Lung (tissue), 12 donors: ENCODE results near the gene CYP4X1. TPM values are rescaled to one million over a fixed set of nuclear protein-coding genes. Genes with fewer than 3 reads are reported as not detected.
"Not testable (repeated sequence)": the region's sequence is repeated elsewhere in the genome, so short reads cannot be mapped to it uniquely, and the experiment has no call there.

ENCODE experiments used
- ATAC-seq: fragments of 200-7000 bp; cut with Tn5 transposase; one replicate; pipeline ENCODE4 v1.9.1; 2020; ENCODE audit warnings: moderate number of reproducible peaks; ENCODE audit not compliant: insufficient read depth, low FRiP score
- DNase-seq, 3 donors: peaks; one replicate each; pipeline ENCODE4 v3.0.0-alpha.2; 2013 to 2017
- H3K27ac ChIP-seq, 2 donors: one replicate each; pipeline ENCODE4 v1.5.1; 2013; ENCODE audit warnings: mild to moderate bottlenecking in 2 of 2, moderate library complexity in 2 of 2, control low read depth in 1 of 2, inconsistent platforms in 1 of 2, low read depth in 1 of 2, low read length in 1 of 2
- H3K27me3 ChIP-seq, 3 donors: one replicate each; pipeline ENCODE4 v1.5.1; 2013; ENCODE audit warnings: low read length in 2 of 3; ENCODE audit not compliant: control insufficient read depth in 3 of 3, insufficient read depth in 3 of 3
- H3K36me3 ChIP-seq, 4 donors: one replicate each; pipeline ENCODE4 v1.5.1; 2013; ENCODE audit warnings: low read length in 4 of 4, mild to moderate bottlenecking in 1 of 4, moderate library complexity in 1 of 4; ENCODE audit not compliant: control insufficient read depth in 4 of 4, insufficient read depth in 4 of 4
- H3K4me1 ChIP-seq, 5 donors: one replicate each; pipeline ENCODE4 v1.5.1; 2013; ENCODE audit warnings: low read length in 5 of 5, mild to moderate bottlenecking in 2 of 5, moderate library complexity in 1 of 5; ENCODE audit not compliant: control insufficient read depth in 5 of 5, insufficient read depth in 5 of 5
- H3K4me3 ChIP-seq: one replicate; pipeline ENCODE4 v1.5.1; 2013; ENCODE audit warnings: mild to moderate bottlenecking, control low read depth, moderate library complexity
- H3K9ac ChIP-seq, 2 donors: one replicate each; pipeline ENCODE4 v1.5.1; 2013; ENCODE audit warnings: low read length in 2 of 2, control low read depth in 1 of 2; ENCODE audit not compliant: insufficient read depth in 1 of 2
- H3K9me3 ChIP-seq, 4 donors: one replicate each; pipeline ENCODE4 v1.5.1; 2013; ENCODE audit warnings: low read length in 3 of 4, mild to moderate bottlenecking in 1 of 4, moderate library complexity in 1 of 4; ENCODE audit not compliant: control insufficient read depth in 4 of 4, insufficient read depth in 3 of 4
- WGBS, 2 donors: extraction: QIAGEN DNeasy Blood & Tissue Kit; methylation state at CpG; one replicate each; pipeline ENCODE4 v1.1.7; 2013; 5-methylcytosine and 5-hydroxymethylcytosine counted together
- polyA plus RNA-seq, 2 donors: library from polyadenylated mRNA; stranded (reverse); fragments of 200-250 nt; gene quantifications; one replicate each; pipeline ENCODE4 v1.2.1, GENCODE V29; 2013
- total RNA-seq, 2 donors: library from RNA; depleted of rRNA in 1 of 2; stranded (reverse); fragments of >200 nt in 1 of 2; gene quantifications; one replicate each; pipeline ENCODE4 v1.2.1, GENCODE V29; 2014 to 2021
- TF ChIP-seq, protein P1 (sequence below): IDR thresholded peaks from 2 replicates; pipeline ENCODE4 v1.5.1; 2012; ENCODE audit warnings: mild to moderate bottlenecking; ENCODE audit errors: control extremely low read depth, extremely low read depth
- donor health status: control.
- donor health status: control.
- donor health status: Bipolar disorder and iron deficiency.
- donor health status: healthy.
- donor health status: DM: yes; HTN: yes; CAD: no.

CYP4X1 gene
- total and polyA plus RNA-seq, 4 donors: 7.2 to 23.5 (median 16.7) TPM

DNA sequence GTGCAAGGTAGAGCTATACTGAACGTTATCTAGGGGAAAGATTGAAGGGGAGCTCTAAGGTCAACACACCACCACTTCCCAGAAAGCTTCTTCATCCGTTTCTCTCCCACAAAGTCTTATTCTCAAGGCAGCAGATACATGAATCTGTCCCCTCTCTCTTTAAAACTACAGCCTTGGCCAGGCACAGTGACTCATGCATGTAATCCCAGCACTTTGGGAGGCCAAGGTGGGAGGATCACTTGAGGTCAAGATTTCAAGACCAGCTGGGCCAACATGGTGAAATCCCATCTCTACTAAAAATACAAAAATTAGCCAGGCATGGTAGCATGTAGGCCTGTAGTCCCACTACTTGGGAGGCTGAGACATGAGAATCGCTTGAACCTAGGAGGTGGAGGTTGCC is 8.1 kb downstream of the CYP4X1 start:
- 62 to 76% methylated on average over 3 of the region's 3 CpGs for WGBS, 2 donors
- no peak for ATAC-seq
- H3K36me3 ChIP-seq: peaks cover 0 to 2% (median 0%) of the 10 kb centered on the region in 4 donors

DNA sequence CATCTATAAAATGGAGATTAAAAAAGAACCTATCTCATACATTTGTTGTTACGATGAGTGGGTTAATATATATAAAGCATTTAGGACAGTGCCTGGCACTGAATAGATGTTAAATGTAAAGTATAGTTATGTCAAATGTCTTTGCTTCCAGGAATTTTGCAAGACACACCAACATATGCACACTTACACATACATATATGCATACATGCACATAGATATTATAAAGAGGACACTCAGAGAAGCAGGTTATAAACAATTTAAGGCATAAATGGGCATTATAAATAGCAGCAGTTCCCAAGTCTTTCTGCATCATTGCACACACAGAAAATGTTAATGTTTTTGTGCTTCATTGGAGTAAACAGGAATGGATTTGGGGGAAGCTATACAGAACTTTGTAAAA is 13.3 kb downstream of the CYP4X1 start:
- H3K9ac ChIP-seq: no peak overlapping the region
- H3K27ac ChIP-seq: no peak overlapping the region
- H3K36me3 ChIP-seq: peaks cover 0 to 2% (median 0%) of the 10 kb centered on the region in 4 donors
- ATAC-seq: no peak
- no peak overlapping the region for H3K4me3 ChIP-seq
- peaks cover 0 to 1% (median 0%) of the 10 kb centered on the region in 5 donors for H3K4me1 ChIP-seq
- WGBS, 2 donors: 92 to 95% methylated on average over 1 of the region's 1 CpG
- H3K27me3 ChIP-seq: peaks cover 0 to 2% (median 0%) of the 10 kb centered on the region in 3 donors
- no peak for DNase-seq
- peaks cover 0 to 2% (median 0%) of the 10 kb centered on the region in 4 donors for H3K9me3 ChIP-seq
- TF ChIP-seq, protein P1, sequence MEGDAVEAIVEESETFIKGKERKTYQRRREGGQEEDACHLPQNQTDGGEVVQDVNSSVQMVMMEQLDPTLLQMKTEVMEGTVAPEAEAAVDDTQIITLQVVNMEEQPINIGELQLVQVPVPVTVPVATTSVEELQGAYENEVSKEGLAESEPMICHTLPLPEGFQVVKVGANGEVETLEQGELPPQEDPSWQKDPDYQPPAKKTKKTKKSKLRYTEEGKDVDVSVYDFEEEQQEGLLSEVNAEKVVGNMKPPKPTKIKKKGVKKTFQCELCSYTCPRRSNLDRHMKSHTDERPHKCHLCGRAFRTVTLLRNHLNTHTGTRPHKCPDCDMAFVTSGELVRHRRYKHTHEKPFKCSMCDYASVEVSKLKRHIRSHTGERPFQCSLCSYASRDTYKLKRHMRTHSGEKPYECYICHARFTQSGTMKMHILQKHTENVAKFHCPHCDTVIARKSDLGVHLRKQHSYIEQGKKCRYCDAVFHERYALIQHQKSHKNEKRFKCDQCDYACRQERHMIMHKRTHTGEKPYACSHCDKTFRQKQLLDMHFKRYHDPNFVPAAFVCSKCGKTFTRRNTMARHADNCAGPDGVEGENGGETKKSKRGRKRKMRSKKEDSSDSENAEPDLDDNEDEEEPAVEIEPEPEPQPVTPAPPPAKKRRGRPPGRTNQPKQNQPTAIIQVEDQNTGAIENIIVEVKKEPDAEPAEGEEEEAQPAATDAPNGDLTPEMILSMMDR: no peak

More for the DNA sequence above, 8.1 kb downstream of the CYP4X1 start:
- Histone ChIP-seq H3K9me3 (peaks cover 0 to 2% (median 0%) of the 10 kb centered on the region in 4 donors), H3K4me1 (peaks cover 0 to 2% (median 0%) of the 10 kb centered on the region in 5 donors), H3K27ac (peak overlapping the region; percentile 1 to 41), H3K27me3 (no peaks in the 10 kb centered on the region), H3K9ac (no peak overlapping the region), H3K4me3 (no peak overlapping the region)
- TF ChIP-seq, protein P1: no peak
- no peak for DNase-seq

DNA sequence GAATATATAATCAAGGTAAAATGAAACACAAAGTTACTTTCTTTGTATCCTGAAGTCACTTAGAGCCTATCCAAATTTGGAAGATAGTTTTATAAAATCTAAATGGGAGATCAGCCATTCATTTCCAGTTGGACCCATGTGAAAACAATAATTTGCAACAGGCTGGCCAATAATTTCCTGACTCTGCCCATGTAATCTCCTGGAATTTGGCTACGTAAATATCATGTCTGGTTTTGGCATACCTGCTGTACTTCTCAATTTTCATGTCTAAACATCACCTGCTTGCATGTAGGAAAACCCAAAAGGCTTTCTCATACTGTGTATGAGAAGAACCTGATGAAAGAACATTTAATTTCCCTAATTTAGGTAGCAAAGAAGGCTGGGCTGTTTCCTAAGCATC is 35.9 kb downstream of the CYP4X1 start:
- TF ChIP-seq, protein P1: no peak
- ATAC-seq: no peak
- DNase-seq: no peak
- Histone ChIP-seq H3K4me3 (no peak overlapping the region), H3K9ac (no peak overlapping the region), H3K27me3 (no peaks in the 10 kb centered on the region), H3K4me1 (no peaks in the 10 kb centered on the region), H3K36me3 (no peaks in the 10 kb centered on the region), H3K9me3 (peaks cover 0 to 8% (median 0%) of the 10 kb centered on the region in 4 donors), H3K27ac (no peak overlapping the region)
- 80 to 84% methylated on average over 1 of the region's 1 CpG for WGBS, 2 donors

DNA sequence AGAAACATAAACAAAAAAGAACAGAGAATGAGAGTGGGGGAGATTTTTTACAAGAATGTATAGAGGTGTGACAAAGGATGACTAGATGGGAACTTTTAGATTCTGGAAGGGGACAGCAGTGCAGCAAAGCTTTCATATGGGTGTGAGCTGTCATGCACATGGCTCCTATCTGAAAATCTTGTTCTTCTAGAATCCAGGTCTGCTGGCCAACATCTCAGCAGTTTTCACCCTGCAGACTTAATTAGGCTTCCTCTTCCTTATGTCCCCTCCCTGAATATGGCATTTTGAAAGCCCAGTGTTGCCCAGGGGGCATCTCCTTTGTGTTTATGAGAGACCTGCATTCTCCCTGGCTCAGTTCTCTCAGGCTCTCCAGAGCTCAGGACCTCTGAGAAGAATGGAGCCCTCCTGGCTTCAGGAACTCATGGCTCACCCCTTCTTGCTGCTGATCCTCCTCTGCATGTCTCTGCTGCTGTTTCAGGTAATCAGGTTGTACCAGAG is 43.7 kb downstream of the CYP4X1 start, which contains the start of gene CYP4Z1:
Gene CYP4Z1 (plus strand): TSS at position 135 of the 498 bp plus-strand sequence. CDS start 260 bp downstream, at position 395.
- no peaks in the 10 kb centered on the region for H3K27me3 ChIP-seq
- peaks cover 0 to 2% (median 0%) of the 10 kb centered on the region in 4 donors for H3K9me3 ChIP-seq
- no peak within 1 kb of the TSS for H3K9ac ChIP-seq
- DNase-seq (no peak), ATAC-seq (no peak)
- no peak within 1 kb of the TSS for H3K4me3 ChIP-seq
- no peaks in the 10 kb centered on the region for H3K36me3 ChIP-seq
- TF ChIP-seq, protein P1: no peak
- no peaks in the 10 kb centered on the region for H3K4me1 ChIP-seq
- H3K27ac ChIP-seq: no peak within 1 kb of the TSS

DNA sequence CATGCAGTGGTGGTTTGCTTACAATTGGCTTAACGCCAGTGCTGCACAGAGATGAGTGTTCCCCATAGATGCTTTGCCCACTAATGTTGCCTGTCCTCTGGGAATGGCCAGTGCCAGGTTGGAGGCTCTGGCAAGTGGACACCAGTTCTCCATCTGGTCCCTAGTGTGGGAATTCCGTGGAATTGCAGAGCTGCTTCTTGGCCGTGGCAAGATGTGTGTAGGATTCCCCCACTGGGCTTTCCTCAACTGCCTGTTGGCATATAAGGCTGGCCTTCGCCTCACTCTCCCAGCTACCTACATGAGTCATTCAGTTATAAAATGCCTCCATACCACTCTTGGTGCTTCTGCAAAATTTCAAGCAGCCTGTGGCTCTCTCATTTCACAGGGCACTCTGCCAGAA is 45.6 kb downstream of the CYP4X1 start:
- H3K4me3 ChIP-seq, DNase-seq, H3K9me3 ChIP-seq, H3K27me3 ChIP-seq, H3K36me3 ChIP-seq, H3K27ac ChIP-seq, H3K9ac ChIP-seq, H3K4me1 ChIP-seq: not testable (repeated sequence)
- peak; percentile 34 for ATAC-seq
- 75 to 83% methylated on average over 4 of the region's 4 CpGs for WGBS, 2 donors
